A549 (cell line): ENCODE results near the gene EFEMP1. TPM values are rescaled to one million over a fixed set of nuclear protein-coding genes. Genes with fewer than 3 reads are reported as not detected.
"Not testable (repeated sequence)": the region's sequence is repeated elsewhere in the genome, so short reads cannot be mapped to it uniquely, and the experiment has no call there.

ENCODE experiments used
- ATAC-seq, 2 experiments: fragments of 200-7000 bp in 1 of 2; fragments of >200 bp in 1 of 2; cut with Nextera tagmentation in 1 of 2; cut with Tn5 transposase in 1 of 2; 3 replicates each; pipeline versions ENCODE4 v1.8.0 to v1.9.1; 2018 to 2020; ENCODE audit warnings: mild to moderate bottlenecking in 1 of 2, moderate library complexity in 1 of 2
- CTCF ChIA-PET: fragments of 300-600 bp; sonication (Branson Sonifier 250); formaldehyde crosslinking; extraction: SDS; loops from one replicate; lab custom pipeline; 2021; ENCODE audit warnings: antibody characterized with exemption, inconsistent platforms; lab: Yijun Ruan, JAX
- POLR2A ChIA-PET: fragments of 350-600 bp; formaldehyde crosslinking; extraction: SDS; loops from one replicate; lab custom pipeline; 2021; ENCODE audit warnings: antibody characterized with exemption, inconsistent platforms; lab: Yijun Ruan, JAX
- DNase-seq, 2 experiments: peaks; one replicate each; pipeline versions ENCODE4 v3.0.0 to v3.0.0-alpha.2; 2011 to 2016; ENCODE audit warnings: low read depth in 1 of 2, low spot score in 1 of 2
- FAIRE-seq: peaks from 2 replicates; lab custom pipeline; 2011; peaks lifted over from hg19 to GRCh38; lab: Jason Lieb, UNC
- H3K27ac ChIP-seq, 2 experiments: fragments of >200 bp; sonication (Bioruptor Twin); formaldehyde crosslinking; 3 replicates each; pipeline ENCODE4 v1.5.1; 2016 to 2017
- H3K4me1 ChIP-seq: fragments of >200 bp; sonication (Bioruptor Twin); formaldehyde crosslinking; 3 replicates; pipeline ENCODE4 v1.6.1; 2016
- H3K4me2 ChIP-seq: fragments of >200 bp; sonication (Bioruptor Twin); formaldehyde crosslinking; 3 replicates; pipeline ENCODE4 v1.6.1; 2016
- H3K4me3 ChIP-seq: fragments of >200 bp; sonication (Bioruptor Twin); formaldehyde crosslinking; 3 replicates; pipeline ENCODE4 v1.5.1; 2016
- H3K9me3 ChIP-seq: fragments of >200 bp; sonication (Bioruptor Twin); formaldehyde crosslinking; 3 replicates; pipeline ENCODE4 v1.6.1; 2016
- ATOH8 ChIP-seq: fragments of 250-450 bp; sonication (Bioruptor Pico); IDR thresholded peaks from 2 replicates; pipeline ENCODE4 v1.5.0; 2020; ENCODE audit warnings: low read depth, mild to moderate bottlenecking, moderate library complexity
- CBX2 ChIP-seq: fragments of 200-600 bp; sonication (generic); IDR thresholded peaks from 2 replicates; pipeline ENCODE4 v1.6.1; 2016; ENCODE audit warnings: low read depth, mild to moderate bottlenecking, borderline replicate concordance
- CEBPB ChIP-seq, 2 experiments: fragments of >200 bp in 1 of 2; sonication (Bioruptor Twin) in 1 of 2; formaldehyde crosslinking in 1 of 2; IDR thresholded peaks; 2 replicates each; pipeline ENCODE4 v1.6.1; 2012 to 2016
- CHD2 ChIP-seq: fragments of 150-350 bp; IDR thresholded peaks from 2 replicates; pipeline ENCODE4 v1.6.1; 2014; ENCODE audit warnings: low read length; ENCODE audit not compliant: partially characterized antibody
- CHD4 ChIP-seq: fragments of 200-600 bp; sonication (generic); IDR thresholded peaks from 2 replicates; pipeline ENCODE4 v1.6.1; 2016; ENCODE audit warnings: antibody characterized with exemption, mild to moderate bottlenecking, borderline replicate concordance
- E2F6 ChIP-seq: IDR thresholded peaks from 2 replicates; pipeline ENCODE4 v1.6.1; 2012; ENCODE audit warnings: low read depth, borderline replicate concordance
- EHF ChIP-seq: fragments of 250-450 bp; sonication (Bioruptor Pico); IDR thresholded peaks from 2 replicates; pipeline ENCODE4 v1.5.0; 2020; ENCODE audit warnings: mild to moderate bottlenecking
- ESRRA ChIP-seq: fragments of 150-350 bp; IDR thresholded peaks from 2 replicates; pipeline ENCODE4 v1.6.1; 2014; ENCODE audit warnings: mild to moderate bottlenecking, low read length, borderline replicate concordance
- FOSB ChIP-seq: fragments of 250-450 bp; sonication (Bioruptor Pico); IDR thresholded peaks from 2 replicates; pipeline ENCODE4 v1.5.0; 2020; ENCODE audit warnings: mild to moderate bottlenecking, moderate library complexity
- FOSL2 ChIP-seq, 2 experiments: fragments of 450-650 bp in 1 of 2; fragments of >200 bp in 1 of 2; sonication (Bioruptor Twin) in 1 of 2; formaldehyde crosslinking; IDR thresholded peaks; 2 replicates each; pipeline versions ENCODE4 v1.5.0 to v1.6.1; 2016 to 2020; ENCODE audit warnings: mild to moderate bottlenecking in 1 of 2, moderate library complexity in 1 of 2
- HES2 ChIP-seq: fragments of >200 bp; sonication (Bioruptor Twin); formaldehyde crosslinking; IDR thresholded peaks from 2 replicates; pipeline ENCODE4 v1.6.1; 2016
- HEYL ChIP-seq: fragments of 250-450 bp; sonication (Bioruptor Pico); IDR thresholded peaks from 2 replicates; pipeline ENCODE4 v1.8.0; 2021; ENCODE audit warnings: mild to moderate bottlenecking, moderate library complexity
- HOXA7 ChIP-seq: fragments of 250-450 bp; sonication (Bioruptor Pico); IDR thresholded peaks from 2 replicates; pipeline ENCODE4 v1.5.0; 2020; ENCODE audit warnings: mild to moderate bottlenecking, moderate library complexity
- HOXB13 ChIP-seq: fragments of 250-450 bp; sonication (Bioruptor Pico); IDR thresholded peaks from 2 replicates; pipeline ENCODE4 v1.5.0; 2020; ENCODE audit warnings: low read depth, mild to moderate bottlenecking, moderate library complexity
- HOXB5 ChIP-seq: fragments of 250-450 bp; sonication (Bioruptor Pico); IDR thresholded peaks from 2 replicates; pipeline ENCODE4 v1.5.0; 2020; ENCODE audit warnings: mild to moderate bottlenecking, moderate library complexity
- JUN ChIP-seq, 2 experiments: fragments of >200 bp; sonication (Bioruptor Twin); formaldehyde crosslinking; IDR thresholded peaks; 2 replicates in 1 of 2; 3 replicates in 1 of 2; pipeline ENCODE4 v1.6.1; 2016 to 2017
- KDM1A ChIP-seq: fragments of 200-600 bp; sonication (generic); IDR thresholded peaks from 2 replicates; pipeline ENCODE4 v1.6.1; 2016; ENCODE audit warnings: low read depth, mild to moderate bottlenecking
- MAX ChIP-seq: IDR thresholded peaks from 2 replicates; pipeline ENCODE4 v1.6.1; 2012
- NPAS2 ChIP-seq: fragments of 250-450 bp; sonication (Bioruptor Pico); IDR thresholded peaks from 2 replicates; pipeline ENCODE4 v1.8.0; 2022; ENCODE audit warnings: mild to moderate bottlenecking, moderate library complexity, borderline replicate concordance
- POLR2A ChIP-seq: IDR thresholded peaks from 2 replicates; pipeline ENCODE4 v1.6.1; 2012; ENCODE audit warnings: mild to moderate bottlenecking, low read length
- POLR2AphosphoS2 ChIP-seq: conservative IDR thresholded peaks from 2 replicates; pipeline ENCODE4 v1.6.1; 2012; ENCODE audit warnings: low read length, improper control_type of control experiment, inconsistent platforms
- ZSCAN20 ChIP-seq: fragments of 250-450 bp; sonication (Bioruptor Pico); IDR thresholded peaks from 2 replicates; pipeline ENCODE4 v1.8.0; 2022; ENCODE audit warnings: mild to moderate bottlenecking, moderate library complexity
- WGBS: methylation state at CpG from one replicate; pipeline ENCODE4 v1.1.6; 2017; ENCODE audit errors: missing lambda C conversion rate; 5-methylcytosine and 5-hydroxymethylcytosine counted together
- polyA plus RNA-seq, 4 experiments: library from polyadenylated mRNA; depleted of rRNA in 3 of 4; stranded (reverse); fragments of >200 nt; fragmentation: RNase III in 1 of 4; extraction: RNeasy Plus Mini Kit Qiagen cat#74134 plus additional on column Dnase treatment in 1 of 4; gene quantifications; 2 replicates in 3 of 4; 3 replicates in 1 of 4; pipeline ENCODE4 v1.2.3, GENCODE V29; 2011 to 2017

EFEMP1 gene
- polyA plus RNA-seq, 2 of the 4 experiments (the other 2 are of a cell fraction) = 48.5 to 59.2 TPM

GRCh38 chr2:55838117-55838516 lies 85.5 kb downstream of the EFEMP1 start:
- POLR2A ChIA-PET = interaction anchor here (1.4 to 2.2 kb wide), 2 partner anchors 24 to 66 kb away, joined by 5 to 15 read pairs; no protein-coding TSS in a partner anchor
- Histone ChIP-seq H3K27ac (peak overlapping the region; percentile 76 to 85), H3K4me1 (peaks cover 51% of the 10 kb centered on the region), H3K4me2 (peak overlapping the region; percentile 72; the same call in 2 of the 3 replicates)
- not testable (repeated sequence) for FAIRE-seq, H3K4me3 ChIP-seq, DNase-seq, ATAC-seq, H3K9me3 ChIP-seq
- TF ChIP-seq KDM1A = 0 out of 2 replicates have a peak, but pooled peaks have one; percentile 13
- CTCF ChIA-PET = interaction anchor here (1.2 to 2.2 kb wide), 4 partner anchors 13 to 123 kb away, joined by 3 to 6 read pairs (median 5); no protein-coding TSS in a partner anchor
- 93% methylated on average over 1 of the region's 1 CpG for WGBS

GRCh38 chr2:55837073-55837472 lies 86.5 kb downstream of the EFEMP1 start:
- no peak overlapping the region for H3K4me2 ChIP-seq
- H3K4me3 ChIP-seq = no peak overlapping the region
- 0 out of 3 replicates have a peak, but pooled peaks cover 6% of the 10 kb centered on the region for H3K9me3 ChIP-seq
- ATAC-seq = no peak
- DNase-seq = no peak
- no peak for TF ChIP-seq JUN (IDR thresholded peaks at IDR 0.05)
- no peak for TF ChIP-seq EHF
- no peak for TF ChIP-seq ESRRA
- no peak for TF ChIP-seq HOXB5 (CRISPR knock-in tag)
- TF ChIP-seq HES2 = no peak
- no peak for TF ChIP-seq CHD4
- TF ChIP-seq POLR2A = no peak
- no peak for TF ChIP-seq FOSB (CRISPR knock-in tag)
- no peak for TF ChIP-seq CBX2
- no peak for TF ChIP-seq NPAS2
- TF ChIP-seq CEBPB (IDR thresholded peaks at IDR 0.05) = no peak
- no peak for TF ChIP-seq POLR2AphosphoS2
- no peak for TF ChIP-seq HOXA7 (CRISPR knock-in tag)
- FAIRE-seq = no peak
- ChIA-PET CTCF (interaction anchor here (1.2 to 2.2 kb wide), 4 partner anchors 14 to 128 kb away, joined by 3 to 6 read pairs (median 4); no protein-coding TSS in a partner anchor), POLR2A (no interaction called here)
- H3K4me1 ChIP-seq = peaks cover 41% of the 10 kb centered on the region
- peak overlapping the region; percentile 76 to 85; a peak in 5 of 6 replicates for H3K27ac ChIP-seq
- WGBS = 88% methylated on average over 9 of the region's 9 CpGs

GRCh38 chr2:55831671-55832410 lies 91.7 kb downstream of the EFEMP1 start:
- WGBS = 63% methylated on average over 2 of the region's 2 CpGs
- DNase-seq, H3K4me3 ChIP-seq, CTCF ChIA-PET, FAIRE-seq, H3K27ac ChIP-seq, POLR2A ChIA-PET, ATAC-seq, H3K9me3 ChIP-seq, H3K4me2 ChIP-seq: not testable (repeated sequence)
- peaks cover 15% of the 10 kb centered on the region for H3K4me1 ChIP-seq

GRCh38 chr2:55827855-55828254 lies 95.7 kb downstream of the EFEMP1 start:
- 40% methylated on average over 1 of the region's 1 CpG for WGBS
- FAIRE-seq (no peak), DNase-seq (no peak), ATAC-seq (no peak)
- TF ChIP-seq ATOH8 (CRISPR knock-in tag) (peak; percentile 65; the same call in 1 of the 2 replicates), FOSL2 (IDR thresholded peaks at IDR 0.05) (no peak), FOSL2 (CRISPR knock-in tag; IDR thresholded peaks at IDR 0.05) (peak; percentile 74), E2F6 (no peak), MAX (no peak), ZSCAN20 (CRISPR knock-in tag) (peak; percentile 65; the same call in 1 of the 2 replicates), HEYL (CRISPR knock-in tag) (peak; percentile 65; the same call in 1 of the 2 replicates), CEBPB (IDR thresholded peaks at IDR 0.05) (peak; percentile 30 to 53; a peak in 2 of 4 replicates), HOXB13 (CRISPR knock-in tag) (peak; percentile 59; the same call in 1 of the 2 replicates), CHD2 (no peak)
- peaks cover 15% of the 10 kb centered on the region for H3K4me1 ChIP-seq
- POLR2A ChIA-PET = no interaction called here
- CTCF ChIA-PET = interaction anchor here (0.7 to 1.3 kb wide), 3 partner anchors 9 to 161 kb away, joined by 3 read pairs; no protein-coding TSS in a partner anchor
- peak overlapping the region; percentile 9; the same call in 2 of the 3 replicates for H3K4me2 ChIP-seq
- no peak overlapping the region for H3K4me3 ChIP-seq
- H3K9me3 ChIP-seq = 0 out of 3 replicates have a peak, but pooled peaks cover 2% of the 10 kb centered on the region
- peak overlapping the region; percentile 3 to 70; a peak in 4 of 6 replicates for H3K27ac ChIP-seq
